Lung microvascular endothelial cell (primary cell): ENCODE data around the gene EIF2AK3. TPM values are rescaled to one million over a fixed set of nuclear protein-coding genes. Genes with fewer than 3 reads are reported as not detected.
"Not testable (repeated sequence)": the region's sequence is repeated elsewhere in the genome, so short reads cannot be mapped to it uniquely, and the experiment has no call there.

Source experiments
- DNase-seq, 2 donors: peaks; one replicate each; pipeline versions ENCODE4 v3.0.0 to v3.0.0-alpha.2; 2010; ENCODE audit warnings: low read depth in 2 of 2
- total RNA-seq: library from RNA; depleted of rRNA; stranded (reverse); fragments of >200 nt; gene quantifications from 2 replicates; pipeline ENCODE4 v1.2.1, GENCODE V29; 2014

EIF2AK3 gene
- 9.8 and 11.7 TPM in 2 replicates for total RNA-seq

DNA sequence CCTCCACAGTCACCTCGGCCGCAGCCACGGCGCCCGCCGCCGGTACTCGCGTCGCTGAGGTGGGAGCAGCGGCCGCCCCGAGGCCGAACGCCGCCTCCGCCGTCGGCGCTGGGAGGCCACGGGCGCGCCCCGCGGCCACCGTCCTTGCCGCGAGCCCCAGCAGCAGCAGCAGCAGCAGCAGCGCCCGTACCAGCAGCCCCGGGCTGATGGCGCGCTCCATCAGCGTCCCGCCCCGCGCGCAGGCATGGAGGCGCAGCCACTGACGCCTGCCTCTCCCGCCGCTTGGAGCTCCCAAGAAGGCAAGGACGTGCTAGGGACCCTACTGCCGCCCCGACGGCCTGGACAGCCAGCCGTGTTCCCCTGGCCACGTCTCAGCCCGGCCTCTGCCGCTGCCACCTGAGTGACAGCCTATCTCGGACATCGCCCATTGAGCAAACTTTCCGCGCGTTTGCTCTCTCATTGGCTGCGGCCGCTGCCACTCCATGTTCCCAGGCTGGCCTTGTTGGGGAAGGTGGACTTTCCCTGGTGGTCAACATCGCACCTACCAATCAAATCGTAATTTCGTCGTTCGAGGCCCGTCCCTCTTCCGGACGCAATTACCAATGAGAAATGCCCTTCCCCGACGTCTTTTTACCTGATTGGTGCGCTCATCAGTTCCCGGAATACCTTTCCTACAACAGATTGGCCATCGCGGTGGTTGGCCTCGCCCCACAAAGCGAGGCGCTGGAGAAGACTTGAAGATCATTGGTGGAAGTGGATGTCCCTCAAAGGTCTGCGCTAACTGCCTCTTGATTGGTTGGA lies at the start of gene EIF2AK3:
Gene EIF2AK3 (minus strand): TSS at position 410 of the 801 bp plus-strand sequence. CDS start 190 bp downstream, at position 220.
- DNase-seq: peak; percentile 100

DNA sequence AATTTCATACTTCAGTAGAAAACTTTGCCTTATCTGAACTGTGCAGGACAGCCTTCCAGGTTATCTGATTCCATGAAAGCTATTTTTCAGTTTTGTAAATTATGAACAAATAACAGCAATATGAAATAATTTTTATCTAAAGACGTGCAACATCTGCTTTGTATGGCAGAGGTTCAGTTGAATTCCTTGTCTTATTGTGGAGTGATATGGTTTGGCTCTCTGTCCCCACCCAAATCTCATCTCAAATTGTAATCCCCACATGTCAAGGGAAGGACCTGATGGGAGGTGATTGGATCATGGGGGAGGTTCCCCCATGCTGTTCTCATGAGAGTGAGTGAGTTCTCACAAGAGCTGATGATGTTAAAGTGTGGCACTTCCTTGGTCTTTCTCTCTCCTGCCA lies 46.1 kb upstream of the EIF2AK3 start:
- DNase-seq: no peak

GRCh38 chr2:88671786-88672427 lies 44.6 kb upstream of the EIF2AK3 start:
- DNase-seq: peak; percentile 61 to 65

GRCh38 chr2:88669482-88670214 lies 42.4 kb upstream of the EIF2AK3 start:
- DNase-seq: peak; percentile 63 to 65

DNA sequence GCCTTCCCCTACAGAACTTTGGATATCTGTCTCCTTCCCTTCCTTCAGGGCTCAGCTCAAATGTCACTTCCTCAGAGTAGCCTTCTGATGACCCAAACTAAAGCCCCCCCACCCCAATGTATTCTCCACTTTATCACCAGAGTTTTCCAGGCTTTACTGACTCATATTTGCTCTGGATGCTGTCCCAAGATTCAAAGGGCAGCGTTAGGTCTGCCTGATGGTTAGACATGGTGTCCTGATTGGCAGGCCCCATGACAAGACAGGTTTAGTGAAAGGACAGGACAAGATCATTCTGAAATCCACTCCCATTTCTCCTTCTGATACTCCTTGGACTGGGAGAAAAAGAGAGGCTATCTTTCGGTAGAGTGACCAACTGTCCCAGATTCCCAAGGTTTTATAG lies 41.6 kb upstream of the EIF2AK3 start:
- no peak for DNase-seq

DNA sequence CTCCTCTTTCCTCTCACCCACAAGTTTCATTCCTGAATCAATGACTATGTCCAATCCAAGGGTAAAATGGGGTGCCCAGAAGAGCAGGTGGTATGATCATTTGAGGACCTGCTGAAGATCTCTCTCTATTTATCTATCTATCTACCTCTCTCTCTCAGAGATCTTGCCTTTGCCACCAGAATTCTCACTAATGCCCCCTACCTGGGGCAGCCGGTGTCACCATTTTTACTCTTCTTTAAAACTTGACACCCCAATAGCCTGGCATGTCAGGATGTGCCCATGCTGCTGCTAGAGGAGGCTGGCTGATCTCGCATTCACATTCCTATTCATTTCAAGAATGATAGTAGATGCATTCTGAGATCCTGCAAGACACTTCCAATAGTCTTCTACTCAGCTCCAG lies 40.0 kb upstream of the EIF2AK3 start:
- no peak for DNase-seq

GRCh38 chr2:88666576-88666975 lies 39.3 kb upstream of the EIF2AK3 start:
- DNase-seq: peak in 1 of 2 donors; percentile 20

GRCh38 chr2:88660622-88661021 lies 33.4 kb upstream of the EIF2AK3 start:
- DNase-seq: no peak

DNA sequence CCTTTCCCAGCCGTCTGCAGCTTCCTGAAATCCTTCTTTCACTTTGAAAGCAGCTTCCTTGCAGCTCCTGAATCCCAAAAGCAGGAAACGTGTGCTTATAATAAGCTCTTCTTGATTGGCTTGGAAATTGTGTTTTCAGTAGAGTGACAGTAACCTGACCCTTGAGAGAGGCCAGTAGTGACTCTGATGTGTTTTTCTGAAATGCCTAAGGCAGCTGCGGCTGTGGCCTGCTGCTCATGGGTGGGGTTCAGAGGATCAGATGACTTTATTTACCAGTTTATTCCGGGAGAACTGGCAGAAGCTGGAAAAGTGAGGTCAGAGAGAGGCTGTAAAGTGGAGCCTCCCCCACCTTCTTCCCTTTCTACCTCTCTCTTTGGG lies 32.3 kb upstream of the EIF2AK3 start:
- peak; percentile 23 to 92 for DNase-seq

GRCh38 chr2:88658881-88659537 lies 31.7 kb upstream of the EIF2AK3 start:
- no peak for DNase-seq

DNA sequence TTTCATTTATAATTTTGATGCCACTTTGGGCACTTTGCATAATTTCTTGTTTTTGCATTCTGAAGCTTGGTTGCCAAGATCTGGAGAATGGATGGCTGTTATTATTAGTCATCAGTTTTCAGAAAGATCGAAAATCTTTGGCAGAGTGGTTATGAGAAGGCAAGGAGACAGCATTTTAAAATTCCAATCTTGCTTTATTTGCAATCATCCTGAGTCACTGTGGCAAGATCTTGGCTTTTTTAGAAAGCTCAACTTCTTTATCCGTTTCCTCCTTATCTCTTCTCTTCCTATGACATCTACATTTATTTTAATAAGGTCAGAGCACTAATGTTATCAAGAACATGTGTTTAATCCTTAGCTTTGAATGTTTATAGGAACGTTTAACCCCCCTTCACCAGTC lies 31.1 kb upstream of the EIF2AK3 start:
- DNase-seq: peak in 1 of 2 donors; percentile 44

GRCh38 chr2:88657131-88657530 lies 29.9 kb upstream of the EIF2AK3 start:
- DNase-seq: no peak

DNA sequence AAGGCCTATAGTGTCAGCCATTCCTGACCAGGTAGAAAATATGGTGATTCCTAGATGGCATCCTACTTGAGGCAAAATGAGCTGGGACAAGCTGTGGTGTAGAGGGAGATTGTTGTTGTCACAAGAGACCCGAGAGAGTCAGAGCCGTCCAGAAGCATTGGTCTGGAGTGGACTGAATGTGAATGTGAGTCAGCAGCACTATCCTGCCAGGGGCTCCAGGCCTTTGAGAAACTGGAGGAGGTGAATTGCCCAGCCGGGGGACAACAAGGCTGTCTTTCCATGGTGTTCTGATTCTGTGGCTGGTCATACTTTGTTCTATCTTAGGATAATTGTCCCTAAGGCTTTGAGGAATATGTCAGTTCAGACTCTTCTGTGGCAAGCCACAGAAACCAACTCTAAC lies 29.4 kb upstream of the EIF2AK3 start:
- DNase-seq: peak in 1 of 2 donors; percentile 15

- DNase-seq: no peak
Observed at GRCh38 chr2:88654714-88655113, 27.4 kb upstream of the EIF2AK3 start.

DNA sequence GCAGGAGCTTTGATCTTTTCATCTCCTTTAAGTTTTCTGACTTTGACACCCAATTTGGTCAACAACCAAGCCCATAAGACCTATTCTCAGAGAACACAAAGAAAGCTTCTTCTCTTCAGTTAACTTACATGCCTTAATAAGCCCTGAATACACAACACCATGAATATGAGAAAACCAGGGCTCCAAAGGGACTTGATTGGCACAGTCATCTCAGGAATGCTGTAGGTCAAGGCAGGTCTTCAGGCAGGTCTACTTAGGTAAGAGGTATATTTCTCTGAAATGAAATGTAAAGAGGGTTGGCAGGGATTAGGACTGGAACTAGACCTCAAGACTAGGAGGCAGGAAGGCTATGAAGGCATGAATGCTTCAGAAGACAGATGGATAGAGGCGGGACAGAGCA lies 24.4 kb upstream of the EIF2AK3 start:
- DNase-seq: no peak

DNA sequence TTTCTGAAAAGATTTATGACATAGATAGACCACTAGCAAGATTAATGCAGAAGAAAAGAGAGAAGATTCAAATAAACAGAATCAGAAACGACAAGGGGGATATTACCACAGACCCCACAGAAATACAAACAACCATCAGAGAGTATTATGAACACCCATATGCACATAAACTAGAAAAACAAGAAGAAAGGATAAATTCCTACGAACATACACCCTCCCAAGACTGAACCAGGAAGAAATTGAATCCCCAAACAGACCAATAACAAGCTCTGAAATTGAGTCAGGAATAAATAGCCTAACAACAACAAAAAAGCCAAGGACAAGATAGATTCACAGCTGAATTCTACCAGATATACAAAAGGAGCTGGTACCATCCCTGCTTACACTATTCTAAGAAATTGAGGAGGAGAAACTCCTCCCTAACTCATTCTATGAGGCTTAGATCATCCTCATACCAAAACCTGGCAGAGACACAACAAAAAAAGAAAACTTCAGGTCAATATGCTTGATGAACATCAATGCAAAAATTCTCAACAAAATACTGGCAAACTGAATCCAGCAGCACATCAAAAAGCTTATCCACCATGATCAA lies 18.1 kb upstream of the EIF2AK3 start:
- DNase-seq: not testable (repeated sequence)

DNA sequence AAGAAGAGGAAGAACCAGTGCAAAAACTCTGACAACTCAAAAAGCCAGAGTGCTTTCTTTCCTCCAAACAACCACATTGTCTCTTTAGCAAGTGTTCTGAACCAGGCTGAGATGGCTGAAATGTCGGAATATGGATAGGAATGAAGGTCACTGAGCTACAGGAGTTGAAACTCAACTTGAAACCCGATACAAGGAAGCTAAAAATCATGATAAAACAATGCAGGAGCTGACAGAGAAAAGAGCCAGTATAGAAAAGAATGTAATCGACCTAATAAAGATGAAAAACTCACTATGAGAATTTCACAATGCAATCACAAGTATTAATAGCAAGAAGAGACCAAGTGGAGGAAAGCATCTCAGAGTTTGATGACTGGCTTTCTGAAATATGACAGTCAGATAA lies 15.0 kb upstream of the EIF2AK3 start:
- DNase-seq: no peak

DNA sequence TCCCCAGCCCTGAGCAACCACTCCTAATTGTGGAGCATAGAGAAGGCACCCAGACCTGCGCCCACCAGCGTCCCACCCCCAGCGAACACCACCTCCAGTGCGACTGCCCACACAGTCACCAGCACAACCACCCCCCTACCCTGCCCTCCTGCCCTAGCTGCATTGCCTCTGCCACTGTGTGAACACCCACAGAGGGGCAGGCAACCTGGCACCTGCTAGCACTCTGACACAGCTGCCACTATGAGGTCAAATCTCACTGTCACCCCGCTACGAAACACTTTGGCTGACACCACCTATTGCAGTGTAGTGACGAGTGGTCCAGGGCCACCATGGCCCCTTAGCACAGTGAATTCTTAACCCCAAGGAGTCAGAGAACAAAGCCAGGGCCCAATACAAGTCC lies 14.1 kb upstream of the EIF2AK3 start:
- DNase-seq: no peak

GRCh38 chr2:88639865-88640264 lies 12.6 kb upstream of the EIF2AK3 start:
- no peak for DNase-seq

DNA sequence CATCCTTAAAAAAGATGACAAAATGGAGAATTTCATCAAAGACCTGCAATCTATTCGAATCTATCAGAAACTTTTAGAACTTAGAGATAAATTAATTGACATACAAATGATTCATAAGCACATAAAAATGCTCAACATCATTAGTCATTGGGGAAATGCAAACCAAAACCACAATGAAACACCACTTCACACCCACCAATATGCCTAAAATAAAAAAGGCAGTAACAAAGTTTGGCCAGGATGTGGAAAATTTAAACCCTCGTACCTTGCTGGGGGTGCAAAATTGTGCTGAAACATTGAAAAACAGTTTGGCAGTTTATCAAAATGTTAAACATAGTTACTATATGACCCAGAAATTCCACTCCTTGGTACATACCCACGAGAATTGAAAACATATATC lies 11.5 kb upstream of the EIF2AK3 start:
- DNase-seq: peak in 1 of 2 donors; percentile 14

DNA sequence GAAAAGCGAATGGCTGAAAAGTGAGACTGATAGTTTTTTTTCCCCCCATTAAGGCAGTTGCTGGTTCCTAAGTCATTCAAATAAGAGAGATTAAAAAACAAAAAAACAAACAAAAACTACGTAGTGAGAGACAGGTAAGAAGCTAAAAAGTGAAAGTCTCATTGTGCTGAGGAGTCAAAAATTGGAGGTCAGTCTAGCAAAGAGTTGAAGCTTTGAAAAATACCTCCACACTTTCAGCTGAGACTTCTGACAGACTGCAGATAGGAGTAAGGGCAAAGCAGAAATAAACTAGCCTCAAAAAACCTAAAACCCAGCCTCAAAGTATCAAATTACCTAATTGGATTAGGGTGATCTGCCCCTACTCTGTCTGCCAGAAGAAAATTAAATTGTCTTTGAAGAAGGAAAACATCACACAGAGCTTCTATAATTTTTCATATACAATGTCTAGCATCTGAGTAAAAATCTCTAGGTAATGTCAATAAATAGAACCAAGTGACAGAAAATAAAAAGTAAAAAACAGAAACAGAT lies 10.9 kb upstream of the EIF2AK3 start:
- no peak for DNase-seq
